Neural progenitor cell (in vitro differentiated cells): ENCODE measurements around the gene TEX51. TPM values are rescaled to one million over a fixed set of nuclear protein-coding genes. Genes with fewer than 3 reads are reported as not detected.

Experiments
- DNase-seq: peaks from one replicate; pipeline ENCODE4 v3.0.0-alpha.2; 2016; ENCODE audit warnings: low spot score
- H2AFZ ChIP-seq: fragments of 200-600 bp; sonication (generic); replicated peaks from 2 replicates; pipeline ENCODE4 v1.6.1; 2016; ENCODE audit warnings: antibody characterized with exemption
- H3F3A ChIP-seq: fragments of 200-600 bp; sonication (generic); 2 replicates; pipeline ENCODE4 v1.6.1; 2016; ENCODE audit warnings: antibody characterized with exemption, low read depth
- H3K27ac ChIP-seq: fragments of 200-600 bp; sonication (generic); 2 replicates; pipeline ENCODE4 v1.5.1; 2016; ENCODE audit warnings: mild to moderate bottlenecking
- H3K27me3 ChIP-seq: fragments of 200-600 bp; sonication (generic); 2 replicates; pipeline ENCODE4 v1.6.1; 2016; ENCODE audit warnings: mild to moderate bottlenecking, moderate library complexity
- H3K36me3 ChIP-seq: fragments of 200-600 bp; sonication (generic); 2 replicates; pipeline ENCODE4 v1.5.1; 2016
- H3K4me1 ChIP-seq: fragments of 200-600 bp; sonication (generic); 2 replicates; pipeline ENCODE4 v1.6.1; 2016; ENCODE audit warnings: mixed run types
- H3K4me2 ChIP-seq: fragments of 200-600 bp; sonication (generic); 2 replicates; pipeline ENCODE4 v1.6.1; 2016
- H3K4me3 ChIP-seq: fragments of 200-600 bp; sonication (generic); 2 replicates; pipeline ENCODE4 v1.5.1; 2016
- H3K79me2 ChIP-seq: fragments of 200-600 bp; sonication (generic); 2 replicates; pipeline ENCODE4 v1.6.1; 2016; ENCODE audit warnings: low read depth
- H3K9ac ChIP-seq: fragments of 200-600 bp; sonication (generic); 2 replicates; pipeline ENCODE4 v1.6.1; 2016
- H3K9me3 ChIP-seq: fragments of 200-600 bp; sonication (generic); 2 replicates; pipeline ENCODE4 v1.5.1; 2016; ENCODE audit warnings: low read depth
- H4K20me1 ChIP-seq: fragments of 200-600 bp; sonication (generic); 2 replicates; pipeline ENCODE4 v1.6.1; 2016; ENCODE audit warnings: low read depth
- H3K27ac Mint-ChIP-seq: 3 replicates; pipeline ENCODE4 v1.8.0; 2021; ENCODE audit warnings: mixed read lengths
- H3K27me3 Mint-ChIP-seq: 2 replicates; pipeline ENCODE4 v1.8.0; 2022; ENCODE audit warnings: low read depth, mild to moderate bottlenecking, inconsistent platforms, moderate library complexity, mixed read lengths; ENCODE audit not compliant: insufficient read depth
- H3K36me3 Mint-ChIP-seq: 3 replicates; pipeline ENCODE4 v1.8.0; 2021; ENCODE audit warnings: mixed read lengths
- H3K4me1 Mint-ChIP-seq: 3 replicates; pipeline ENCODE4 v1.8.0; 2021; ENCODE audit warnings: mixed read lengths
- H3K4me3 Mint-ChIP-seq: 3 replicates; pipeline ENCODE4 v1.8.0; 2021; ENCODE audit warnings: mild to moderate bottlenecking, moderate library complexity, mixed read lengths
- H3K9me3 Mint-ChIP-seq: 3 replicates; pipeline ENCODE4 v1.8.0; 2020; ENCODE audit warnings: mixed read lengths
- EZH2 ChIP-seq: fragments of 200-600 bp; sonication (generic); IDR thresholded peaks from 2 replicates; pipeline ENCODE4 v1.6.1; 2017; ENCODE audit warnings: antibody characterized with exemption, mild to moderate bottlenecking, moderate library complexity
- EZH2phosphoT487 ChIP-seq: fragments of 200-600 bp; sonication (generic); IDR thresholded peaks from 2 replicates; pipeline ENCODE4 v1.6.1; 2017; ENCODE audit warnings: antibody characterized with exemption
- total RNA-seq: library from RNA; depleted of rRNA; stranded (reverse); fragments of >200 nt; gene quantifications from 2 replicates; pipeline ENCODE4 v1.2.3, GENCODE V29; 2015; ENCODE audit warnings: low replicate concordance
- TF ChIP-seq, protein P1 (sequence below): fragments of 200-600 bp; sonication (generic); IDR thresholded peaks from 2 replicates; pipeline ENCODE4 v1.5.1; 2017; ENCODE audit warnings: antibody characterized with exemption, mild to moderate bottlenecking

The TEX51 gene
- total RNA-seq, 1 donor from 2014 or later: not detected

DNA sequence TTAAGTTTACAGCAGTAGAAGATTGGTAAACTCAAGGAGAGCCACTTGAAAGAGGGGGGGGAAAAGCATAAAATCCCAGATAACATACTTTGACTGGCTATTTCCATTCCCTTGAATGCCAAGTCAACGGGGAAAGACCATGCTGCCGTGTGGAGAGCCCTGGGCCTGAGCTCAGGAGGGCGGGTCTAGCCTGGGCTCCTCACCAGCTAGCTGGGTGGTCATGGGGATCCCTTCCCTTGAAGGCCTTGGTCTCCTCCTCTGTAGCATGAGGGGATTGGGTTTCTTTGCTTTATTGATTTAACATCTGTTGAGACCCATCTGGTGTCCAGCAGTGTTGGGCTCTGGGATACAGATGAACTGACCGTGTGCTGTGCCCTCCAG lies 35.0 kb downstream of the TEX51 start:
- Histone ChIP-seq H2AFZ (no peak overlapping the region), H3K4me3 (no peak overlapping the region), H3K4me1 (no peaks in the 10 kb centered on the region), H3K9me3 (no peaks in the 10 kb centered on the region), H3F3A (no peaks in the 10 kb centered on the region), H3K36me3 (no peaks in the 10 kb centered on the region), H3K27me3 (peaks cover 15% of the 10 kb centered on the region), H3K27ac (no peak overlapping the region), H3K79me2 (no peaks in the 10 kb centered on the region), H3K9ac (no peak overlapping the region), H4K20me1 (no peaks in the 10 kb centered on the region), H3K4me2 (no peak overlapping the region)
- Mint-ChIP-seq H3K27me3 (no peaks in the 10 kb centered on the region), H3K9me3 (peaks cover 8% of the 10 kb centered on the region), H3K4me3 (no peak overlapping the region), H3K36me3 (no peaks in the 10 kb centered on the region), H3K27ac (no peak overlapping the region), H3K4me1 (no peaks in the 10 kb centered on the region)
- no peak for DNase-seq
- TF ChIP-seq, protein P1, sequence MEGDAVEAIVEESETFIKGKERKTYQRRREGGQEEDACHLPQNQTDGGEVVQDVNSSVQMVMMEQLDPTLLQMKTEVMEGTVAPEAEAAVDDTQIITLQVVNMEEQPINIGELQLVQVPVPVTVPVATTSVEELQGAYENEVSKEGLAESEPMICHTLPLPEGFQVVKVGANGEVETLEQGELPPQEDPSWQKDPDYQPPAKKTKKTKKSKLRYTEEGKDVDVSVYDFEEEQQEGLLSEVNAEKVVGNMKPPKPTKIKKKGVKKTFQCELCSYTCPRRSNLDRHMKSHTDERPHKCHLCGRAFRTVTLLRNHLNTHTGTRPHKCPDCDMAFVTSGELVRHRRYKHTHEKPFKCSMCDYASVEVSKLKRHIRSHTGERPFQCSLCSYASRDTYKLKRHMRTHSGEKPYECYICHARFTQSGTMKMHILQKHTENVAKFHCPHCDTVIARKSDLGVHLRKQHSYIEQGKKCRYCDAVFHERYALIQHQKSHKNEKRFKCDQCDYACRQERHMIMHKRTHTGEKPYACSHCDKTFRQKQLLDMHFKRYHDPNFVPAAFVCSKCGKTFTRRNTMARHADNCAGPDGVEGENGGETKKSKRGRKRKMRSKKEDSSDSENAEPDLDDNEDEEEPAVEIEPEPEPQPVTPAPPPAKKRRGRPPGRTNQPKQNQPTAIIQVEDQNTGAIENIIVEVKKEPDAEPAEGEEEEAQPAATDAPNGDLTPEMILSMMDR: no peak
- TF ChIP-seq EZH2phosphoT487 (no peak), EZH2 (no peak)

DNA sequence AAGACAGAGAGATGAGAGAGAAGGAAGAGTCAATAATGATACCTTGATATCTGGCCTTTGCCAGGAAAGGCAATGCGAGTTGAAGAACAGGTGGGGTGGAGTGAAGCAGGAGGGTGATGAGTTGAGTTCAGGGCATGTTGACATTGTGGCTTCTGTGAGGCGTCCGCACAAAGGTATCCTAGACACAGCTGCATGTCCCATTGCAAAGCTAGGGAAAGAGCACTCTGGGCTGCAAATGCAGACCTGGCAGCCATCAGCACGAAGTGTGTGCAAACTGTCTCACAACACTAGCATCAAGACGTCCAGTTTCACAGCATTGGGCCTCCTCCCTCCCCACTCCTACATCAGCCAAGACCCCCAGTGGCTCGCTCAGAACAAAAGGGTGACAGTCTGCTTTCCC lies 36.1 kb downstream of the TEX51 start:
- no peaks in the 10 kb centered on the region for H3K4me1 ChIP-seq
- H3K36me3 ChIP-seq: no peaks in the 10 kb centered on the region
- no peak overlapping the region for H3K27ac ChIP-seq
- H3K4me2 ChIP-seq: no peak overlapping the region
- H3K4me3 ChIP-seq: no peak overlapping the region
- TF ChIP-seq EZH2phosphoT487 (no peak), EZH2 (no peak)
- TF ChIP-seq, protein P1: no peak
- H3K4me3 Mint-ChIP-seq: no peak overlapping the region
- H3K9me3 ChIP-seq: no peaks in the 10 kb centered on the region
- H3K27ac Mint-ChIP-seq: no peak overlapping the region
- H3K27me3 ChIP-seq: peaks cover 23% of the 10 kb centered on the region
- DNase-seq: no peak
- no peaks in the 10 kb centered on the region for H3K4me1 Mint-ChIP-seq
- no peaks in the 10 kb centered on the region for H3K36me3 Mint-ChIP-seq
- H2AFZ ChIP-seq: no peak overlapping the region
- no peaks in the 10 kb centered on the region for H3K27me3 Mint-ChIP-seq
- H3K9me3 Mint-ChIP-seq: peaks cover 8% of the 10 kb centered on the region
- H4K20me1 ChIP-seq: no peaks in the 10 kb centered on the region
- no peaks in the 10 kb centered on the region for H3K79me2 ChIP-seq
- no peak overlapping the region for H3K9ac ChIP-seq
- H3F3A ChIP-seq: no peaks in the 10 kb centered on the region

DNA sequence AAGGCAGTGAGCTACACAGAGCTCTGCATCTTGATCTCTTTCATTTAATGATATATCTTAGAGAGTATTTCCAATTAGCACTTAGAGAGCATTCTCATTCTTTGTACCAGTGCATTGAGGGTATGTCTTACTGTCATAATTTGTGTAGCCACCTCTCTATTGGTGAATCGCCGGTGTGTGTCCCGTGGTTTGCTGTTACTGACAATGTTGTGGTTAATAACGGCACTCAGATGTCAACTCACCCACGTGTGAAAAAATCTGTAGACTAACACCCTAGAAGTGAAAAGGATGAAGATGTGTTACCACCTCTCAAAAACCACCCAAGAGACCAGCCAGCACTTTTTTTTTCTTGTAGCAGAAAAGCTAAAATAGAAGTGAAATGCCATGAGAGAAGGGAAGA lies 37.1 kb downstream of the TEX51 start:
- Histone ChIP-seq H3K36me3 (no peaks in the 10 kb centered on the region), H3K79me2 (no peaks in the 10 kb centered on the region), H3K9ac (no peak overlapping the region), H2AFZ (no peak overlapping the region), H3K27me3 (peaks cover 33% of the 10 kb centered on the region), H3K27ac (no peak overlapping the region), H4K20me1 (no peaks in the 10 kb centered on the region), H3K4me2 (no peak overlapping the region), H3K4me1 (no peaks in the 10 kb centered on the region), H3K9me3 (no peaks in the 10 kb centered on the region), H3K4me3 (no peak overlapping the region), H3F3A (no peaks in the 10 kb centered on the region)
- Mint-ChIP-seq H3K4me1 (no peaks in the 10 kb centered on the region), H3K4me3 (no peak overlapping the region), H3K9me3 (no peaks in the 10 kb centered on the region), H3K36me3 (no peaks in the 10 kb centered on the region), H3K27me3 (no peaks in the 10 kb centered on the region), H3K27ac (no peak overlapping the region)
- TF ChIP-seq EZH2: no peak
- no peak for DNase-seq

GRCh38 chr2:126936219-126936723 lies 37.6 kb downstream of the TEX51 start:
- Mint-ChIP-seq H3K4me3 (no peak overlapping the region), H3K27ac (no peak overlapping the region), H3K9me3 (no peaks in the 10 kb centered on the region), H3K36me3 (no peaks in the 10 kb centered on the region), H3K4me1 (no peaks in the 10 kb centered on the region), H3K27me3 (no peaks in the 10 kb centered on the region)
- DNase-seq: no peak
- no peak overlapping the region for H3K9ac ChIP-seq
- H3K4me3 ChIP-seq: no peak overlapping the region
- H3K27me3 ChIP-seq: peaks cover 38% of the 10 kb centered on the region
- H2AFZ ChIP-seq: no peak overlapping the region
- H3K79me2 ChIP-seq: no peaks in the 10 kb centered on the region
- H3K27ac ChIP-seq: no peak overlapping the region
- no peaks in the 10 kb centered on the region for H3K4me1 ChIP-seq
- H3K36me3 ChIP-seq: no peaks in the 10 kb centered on the region
- H3F3A ChIP-seq: no peaks in the 10 kb centered on the region
- H3K4me2 ChIP-seq: no peak overlapping the region
- no peaks in the 10 kb centered on the region for H3K9me3 ChIP-seq
- H4K20me1 ChIP-seq: no peaks in the 10 kb centered on the region
- TF ChIP-seq EZH2phosphoT487 (no peak), EZH2 (no peak)
- TF ChIP-seq, protein P1: no peak
